OCI-LY1 (cell line): ENCODE measurements around the gene WNK2.

Experiments used
- CTCF ChIP-seq: fragments of 200-600 bp; sonication (generic), shearing (Covaris generic); IDR thresholded peaks from 2 replicates; pipeline ENCODE4 v1.5.1; 2017; ENCODE audit warnings: mild to moderate bottlenecking, antibody characterized with exemption, low read length, moderate library complexity, mixed read lengths
- EZH2 ChIP-seq: fragments of 200-600 bp; sonication (generic), shearing (Covaris generic); IDR thresholded peaks from 2 replicates; pipeline ENCODE4 v1.8.0; 2017; ENCODE audit warnings: borderline replicate concordance, mixed run types, mild to moderate bottlenecking, antibody characterized with exemption, low read length, moderate library complexity, mixed read lengths

- TF ChIP-seq CTCF: no peak
- TF ChIP-seq EZH2: no peak
Measured at GRCh38 chr9:93170571-93170970, 13.4 kb upstream of the WNK2 start.
